Heart right ventricle (tissue), 16 donors: Measurements from ENCODE around the gene MED16. TPM values are rescaled to one million over a fixed set of nuclear protein-coding genes. Genes with fewer than 3 reads are reported as not detected.
"Not testable (repeated sequence)": the region's sequence is repeated elsewhere in the genome, so short reads cannot be mapped to it uniquely, and the experiment has no call there.

Experiments used
- ATAC-seq, 8 donors: fragments of 200-7000 bp; cut with Tn5 transposase; one replicate each; pipeline ENCODE4 v1.9.1; 2020; ENCODE audit warnings: mild to moderate bottlenecking in 8 of 8, moderate library complexity in 8 of 8, moderate number of reproducible peaks in 1 of 8
- DNase-seq, 2 donors: peaks; one replicate each; pipeline ENCODE4 v3.0.0-alpha.2; 2020
- H3K27ac ChIP-seq, 10 donors: fragments of 200-600 bp; sonication (generic) in 2 of 10; one replicate each; pipeline versions ENCODE4 v1.5.0 to v1.8.0; 2020 to 2022; ENCODE audit warnings: mild to moderate bottlenecking in 3 of 10
- H3K27me3 ChIP-seq, 7 donors: fragments of 200-600 bp; one replicate each; pipeline ENCODE4 v1.8.0; 2021 to 2022; ENCODE audit warnings: mild to moderate bottlenecking in 2 of 7
- H3K36me3 ChIP-seq, 9 donors: fragments of 200-600 bp; sonication (generic) in 1 of 9; one replicate each; pipeline versions ENCODE4 v1.5.0 to v1.8.0; 2020 to 2022; ENCODE audit warnings: mild to moderate bottlenecking in 2 of 9
- H3K4me1 ChIP-seq, 9 donors: fragments of 200-600 bp; sonication (generic) in 1 of 9; one replicate each; pipeline versions ENCODE4 v1.5.0 to v1.8.0; 2020 to 2022; ENCODE audit warnings: mild to moderate bottlenecking in 4 of 9
- H3K4me3 ChIP-seq, 10 donors: fragments of 200-600 bp; sonication (generic) in 2 of 10; one replicate each; pipeline versions ENCODE4 v1.5.0 to v1.8.0; 2020 to 2022; ENCODE audit warnings: mild to moderate bottlenecking in 7 of 10, moderate library complexity in 2 of 10
- H3K9me3 ChIP-seq, 11 donors: fragments of 200-600 bp in 10 of 11; sonication (generic) in 2 of 11; one replicate each; pipeline versions ENCODE4 v1.5.0 to v1.8.0; 2013 to 2022; ENCODE audit warnings: mild to moderate bottlenecking in 2 of 11, control low read depth in 1 of 11, moderate library complexity in 1 of 11
- CTCF ChIP-seq, 9 donors: fragments of 200-600 bp; sonication (generic) in 2 of 9; IDR thresholded peaks; one replicate each; pipeline versions ENCODE4 v1.5.0 to v1.8.0; 2021 to 2022; ENCODE audit warnings: antibody characterized with exemption in 9 of 9, mild to moderate bottlenecking in 5 of 9, moderate library complexity in 1 of 9
- WGBS, 2 donors: extraction: QIAGEN DNeasy Blood & Tissue Kit; methylation state at CpG; one replicate each; pipeline ENCODE4 v1.1.7; 2013; ENCODE audit warnings: inconsistent platforms in 1 of 2; 5-methylcytosine and 5-hydroxymethylcytosine counted together
- intact Hi-C, 10 donors: fragments of 100-400 bp; cut with DNase I; formaldehyde crosslinking; loops; one replicate each; pipeline versions ENCODE4 v1.11.1 to v1.14.2; 2022
- polyA plus RNA-seq, 2 donors: library from polyadenylated mRNA; stranded (reverse); fragments of 200-250 nt; gene quantifications; one replicate each; pipeline ENCODE4 v1.2.3, GENCODE V29; 2013
- total RNA-seq, 10 donors: library from RNA; stranded (reverse); fragmentation: NEBNext Ultra II Directional in 3 of 10; extraction: Animal tissue kit (Norgen Biotek cat#: 25700) in 3 of 10; gene quantifications; one replicate each; pipeline versions ENCODE4 v1.2.1 to v1.2.4, GENCODE V29; 2021 to 2023
- donor health status: Arrhythmogenic right ventricular cardiomyopathy.
- donor health status: ischemic (EF 13 %, LVEDD 7.1; RV severe dilation, severe dysfunction).
- donor health status: healthy with polysubstance abuse.
- donor health status: DM: no; HTN: yes; CAD: no.
- donor health status: DM: no; HTN: no; CAD: no.
- donor health status: ischemic (EF 25% LVEDD 6.9; RV normal size, moderate dysfunction).
- donor health status: ischemic (EF 25% LVEDD 5.7; RV mildly dilated, moderate dysfunction).
- donor health status: healthy.
- donor health status: DM: yes; HTN: yes; CAD: no.
- donor health status: Ischemic cardiomyopathy.
- donor health status: ischemic (EF 35%, LVEDD 5.7; RV mildly dilated, moderate dysfunction).
- donor health status: nonischemic (EF 11% LVEDD 7.7; RV severe dilation, severe dysfunction).
- donor health status: DM: yes; HTN: yes; CAD: no.
- donor health status: PGD.
- donor health status: ischemic (EF 29% LVEDD 5.4; RV normal size, mild dysfunction).
- donor health status: nonischemic (EF 23%, LVEDD 6.1; RV moderate dilation, normal function).

The MED16 gene
- total and polyA plus RNA-seq, 12 donors = 17.6 to 42.9 (median 27.7) TPM

GRCh38 chr19:850979-851335, 42.0 kb downstream of the MED16 start:
- intact Hi-C loops = loop anchor here in 3 of 10 donors (10.0 kb wide), 3 partner anchors 56 to 134 kb away; partner anchors contain the start of genes PTBP1 (in 1 of the 3) and WDR18 (in 1 of the 3)
- H3K9me3 ChIP-seq = no peaks in the 10 kb centered on the region
- peaks cover 0 to 59% (median 48%) of the 10 kb centered on the region in 7 donors for H3K27me3 ChIP-seq
- ATAC-seq = no peak
- DNase-seq = no peak
- 34 to 43% methylated on average over 13 of the region's 13 CpGs for WGBS, 2 donors
- H3K36me3 ChIP-seq = no peaks in the 10 kb centered on the region
- peak overlapping the region; percentile 60 to 84 (median 79) for H3K27ac ChIP-seq
- H3K4me1 ChIP-seq = peaks cover 7 to 34% (median 13%) of the 10 kb centered on the region in 9 donors
- H3K4me3 ChIP-seq = peak overlapping the region in 6 of 10 donors; percentile 0 to 21 (median 8)
- no peak for TF ChIP-seq CTCF (IDR thresholded peaks at IDR 0.05)

GRCh38 chr19:850221-850978, 42.6 kb downstream of the MED16 start:
- Histone ChIP-seq H3K4me3 (peak overlapping the region in 6 of 10 donors; percentile 0 to 21 (median 8)), H3K9me3 (no peaks in the 10 kb centered on the region), H3K4me1 (peaks cover 7 to 34% (median 13%) of the 10 kb centered on the region in 9 donors), H3K27ac (peak overlapping the region; percentile 60 to 84 (median 79)), H3K27me3 (peaks cover 0 to 59% (median 52%) of the 10 kb centered on the region in 7 donors), H3K36me3 (no peaks in the 10 kb centered on the region)
- ATAC-seq (peak; percentile 85 to 93 (median 90)), DNase-seq (peak; percentile 90 to 92)
- intact Hi-C loops = loop anchor here in 3 of 10 donors (10.0 kb wide), 3 partner anchors 56 to 134 kb away; partner anchors contain the start of genes PTBP1 (in 1 of the 3) and WDR18 (in 1 of the 3)
- WGBS, 2 donors = 19 to 20% methylated on average over 27 to 28 of the region's 28 CpGs
- no peak for TF ChIP-seq CTCF (IDR thresholded peaks at IDR 0.05)

- H3K36me3 ChIP-seq, DNase-seq, intact Hi-C loops, ATAC-seq, H3K9me3 ChIP-seq, H3K4me3 ChIP-seq: not testable (repeated sequence)
- WGBS, 2 donors = 87 to 90% methylated on average over 8 of the region's 8 CpGs
- peaks cover 7 to 34% (median 13%) of the 10 kb centered on the region in 9 donors for H3K4me1 ChIP-seq
- H3K27me3 ChIP-seq = peaks cover 0 to 67% (median 54%) of the 10 kb centered on the region in 7 donors
- peak overlapping the region in 2 of 10 donors; percentile 9 to 60 for H3K27ac ChIP-seq
These were observed 43.8 kb downstream of the MED16 start for GRCh38 chr19:849195-849594.

GRCh38 chr19:848386-848921, 44.5 kb downstream of the MED16 start:
- H3K27ac ChIP-seq = peak overlapping the region in 5 of 10 donors; percentile 8 to 60 (median 22)
- WGBS, 2 donors = 49 to 58% methylated on average over 12 of the region's 12 CpGs
- ATAC-seq (peak in 3 of 8 donors; percentile 1 to 16 (median 3)), DNase-seq (peak in 1 of 2 donors; percentile 44)
- TF ChIP-seq CTCF (IDR thresholded peaks at IDR 0.05) = no peak
- H3K27me3 ChIP-seq = peaks cover 5 to 73% (median 60%) of the 10 kb centered on the region in 7 donors
- H3K4me1 ChIP-seq = peaks cover 11 to 40% (median 17%) of the 10 kb centered on the region in 9 donors
- H3K4me3 ChIP-seq = no peak overlapping the region
- no peaks in the 10 kb centered on the region for H3K36me3 ChIP-seq
- no peaks in the 10 kb centered on the region for H3K9me3 ChIP-seq
- intact Hi-C loops = no loop called here
